ENCODE data around the gene PTPRN. TPM values are rescaled to one million over a fixed set of nuclear protein-coding genes. Genes with fewer than 3 reads are reported as not detected.

The PTPRN gene
- total and polyA plus RNA-seq, 2 of the 8 experiments (the other 6 are each of a cell fraction or from before 2014, with no cell fraction given): 5.4 to 8.2 TPM

- no peak for TF ChIP-seq JUN (IDR thresholded peaks at IDR 0.05; ENCODE audit: low read depth, low read length)
- 0 out of 2 replicates have a peak, but pooled peaks have one; percentile 15 for TF ChIP-seq TCF12 (IDR thresholded peaks at IDR 0.05; ENCODE audit: low read depth, low read length)
- no peak for TF ChIP-seq CEBPB (IDR thresholded peaks at IDR 0.05; ENCODE audit: low read depth, low read length)
- peak; percentile 85 for TF ChIP-seq BACH1 (IDR thresholded peaks at IDR 0.05; ENCODE audit: low read length)
- no peak for TF ChIP-seq RXRA (IDR thresholded peaks at IDR 0.05; ENCODE audit: insufficient read depth, low read depth, low read length)
- peak; percentile 80 for TF ChIP-seq MAX (IDR thresholded peaks at IDR 0.05)
- no peak for TF ChIP-seq SP1 (IDR thresholded peaks at IDR 0.05; ENCODE audit: low read depth, low read length)
- TF ChIP-seq PHF8 (conservative IDR thresholded peaks at IDR 0.05; ENCODE audit: low read depth, low read length): no peak
- TF ChIP-seq EZH2 (IDR thresholded peaks at IDR 0.05; ENCODE audit: low read depth, low read length, severe bottlenecking): no peak
- peak; percentile 19 for TF ChIP-seq KDM4A (IDR thresholded peaks at IDR 0.05; ENCODE audit: low read depth, low read length, severe bottlenecking)
- TF ChIP-seq NANOG (IDR thresholded peaks at IDR 0.05; ENCODE audit: insufficient read depth, low read depth, low read length, poor library complexity, severe bottlenecking): no peak
- TF ChIP-seq YY1 (IDR thresholded peaks at IDR 0.05; ENCODE audit: low read depth, low read length): no peak
- peak; percentile 83 to 90; a peak in 2 of 4 replicates for TF ChIP-seq HDAC2 (IDR thresholded peaks at IDR 0.05; ENCODE audit: borderline replicate concordance in 1 of 2, low read depth in 2 of 2, low read length in 2 of 2)
- TF ChIP-seq CREB1 (IDR thresholded peaks at IDR 0.05): no peak
- TF ChIP-seq SIX5 (IDR thresholded peaks at IDR 0.05; ENCODE audit: low read depth, low read length): no peak
- peak; percentile 69 for TF ChIP-seq TEAD4 (IDR thresholded peaks at IDR 0.05; ENCODE audit: low read depth, low read length)
- TF ChIP-seq, protein P1, sequence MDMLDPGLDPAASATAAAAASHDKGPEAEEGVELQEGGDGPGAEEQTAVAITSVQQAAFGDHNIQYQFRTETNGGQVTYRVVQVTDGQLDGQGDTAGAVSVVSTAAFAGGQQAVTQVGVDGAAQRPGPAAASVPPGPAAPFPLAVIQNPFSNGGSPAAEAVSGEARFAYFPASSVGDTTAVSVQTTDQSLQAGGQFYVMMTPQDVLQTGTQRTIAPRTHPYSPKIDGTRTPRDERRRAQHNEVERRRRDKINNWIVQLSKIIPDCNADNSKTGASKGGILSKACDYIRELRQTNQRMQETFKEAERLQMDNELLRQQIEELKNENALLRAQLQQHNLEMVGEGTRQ (IDR thresholded peaks at IDR 0.05; ENCODE audit: low read length): no peak
- TF ChIP-seq NRF1 (IDR thresholded peaks at IDR 0.05; ENCODE audit: low read depth, low read length): no peak
- TF ChIP-seq CBX8 (IDR thresholded peaks at IDR 0.05; ENCODE audit: borderline replicate concordance, low read depth, low read length): no peak
- TF ChIP-seq SIN3A (conservative IDR thresholded peaks at IDR 0.05 in 1 of 2, IDR thresholded peaks at IDR 0.05 in 1 of 2; ENCODE audit: low read depth in 1 of 2, low read length in 2 of 2): peak; percentile 82 to 84; a peak in 2 of 4 replicates
These were observed 22.5 kb upstream of the PTPRN start (continued) for GRCh38 chr2:219331560-219332213.
